ENCODE data around the gene FOXP1. TPM values are rescaled to one million over a fixed set of nuclear protein-coding genes. Genes with fewer than 3 reads are reported as not detected.

FOXP1 gene
- total RNA-seq, 4 donors from 2014 or later: 49.8 to 157 (median 71.9) TPM

GRCh38 chr3:71207632-71208031 lies 375.9 kb downstream of the FOXP1 start:
- no peaks in the 10 kb centered on the region for H3K9me3 ChIP-seq
- TF ChIP-seq CTCF (IDR thresholded peaks at IDR 0.05) (no peak), EP300 (IDR thresholded peaks at IDR 0.05) (no peak), POLR2A (IDR thresholded peaks at IDR 0.05) (no peak), POLR2AphosphoS5 (IDR thresholded peaks at IDR 0.05) (no peak)
- no peaks in the 10 kb centered on the region for H3K36me3 ChIP-seq
- H3K4me1 ChIP-seq: peaks cover 23% of the 10 kb centered on the region
- H3K27ac ChIP-seq: no peak overlapping the region
- 86% methylated on average over 3 of the region's 3 CpGs for WGBS
- no peak overlapping the region for H3K4me3 ChIP-seq
- no peak for DNase-seq (ENCODE audit: low spot score in 2 of 2)
- H3K27me3 ChIP-seq: no peaks in the 10 kb centered on the region

GRCh38 chr3:71206305-71207165 lies 377.0 kb downstream of the FOXP1 start:
- H3K27me3 ChIP-seq: no peaks in the 10 kb centered on the region
- H3K4me1 ChIP-seq: peaks cover 33% of the 10 kb centered on the region
- WGBS: 88% methylated on average over 10 of the region's 10 CpGs
- DNase-seq (ENCODE audit: low spot score in 2 of 2): no peak
- no peak overlapping the region for H3K27ac ChIP-seq
- H3K9me3 ChIP-seq: no peaks in the 10 kb centered on the region
- TF ChIP-seq POLR2AphosphoS5 (IDR thresholded peaks at IDR 0.05): no peak
- no peak for TF ChIP-seq CTCF (IDR thresholded peaks at IDR 0.05)
- no peak for TF ChIP-seq POLR2A (IDR thresholded peaks at IDR 0.05)
- TF ChIP-seq EP300 (IDR thresholded peaks at IDR 0.05): no peak
- no peak overlapping the region for H3K4me3 ChIP-seq
- no peaks in the 10 kb centered on the region for H3K36me3 ChIP-seq

GRCh38 chr3:71203727-71204488 lies 379.6 kb downstream of the FOXP1 start:
- no peak for DNase-seq (ENCODE audit: low spot score in 2 of 2)
- Histone ChIP-seq H3K36me3 (no peaks in the 10 kb centered on the region), H3K9me3 (no peaks in the 10 kb centered on the region), H3K27me3 (no peaks in the 10 kb centered on the region), H3K4me1 (peaks cover 19% of the 10 kb centered on the region), H3K27ac (no peak overlapping the region), H3K4me3 (no peak overlapping the region)
- WGBS: 84% methylated on average over 4 of the region's 4 CpGs
- TF ChIP-seq POLR2A (IDR thresholded peaks at IDR 0.05) (no peak), POLR2AphosphoS5 (IDR thresholded peaks at IDR 0.05) (no peak), EP300 (IDR thresholded peaks at IDR 0.05) (no peak), CTCF (IDR thresholded peaks at IDR 0.05) (no peak)

GRCh38 chr3:71202848-71203533 lies 380.5 kb downstream of the FOXP1 start:
- no peak for TF ChIP-seq POLR2A (IDR thresholded peaks at IDR 0.05)
- TF ChIP-seq POLR2AphosphoS5 (IDR thresholded peaks at IDR 0.05): no peak
- no peak for TF ChIP-seq CTCF (IDR thresholded peaks at IDR 0.05)
- TF ChIP-seq EP300 (IDR thresholded peaks at IDR 0.05): no peak
- Histone ChIP-seq H3K36me3 (no peaks in the 10 kb centered on the region), H3K4me1 (peaks cover 13% of the 10 kb centered on the region), H3K27me3 (no peaks in the 10 kb centered on the region), H3K27ac (no peak overlapping the region), H3K9me3 (no peaks in the 10 kb centered on the region), H3K4me3 (no peak overlapping the region)
- DNase-seq (ENCODE audit: low spot score in 2 of 2): no peak
- 68% methylated on average over 5 of the region's 5 CpGs for WGBS
